GM20431 (cell line): ENCODE results near the gene JUNB.
"Not testable (repeated sequence)": the region's sequence is repeated elsewhere in the genome, so short reads cannot be mapped to it uniquely, and the experiment has no call there.

Source experiments
- in situ Hi-C: fragments of 300-500 bp; cut with MseI, MboI; formaldehyde crosslinking; loops from one replicate; pipeline ENCODE4 v1.15.0; 2020; ENCODE audit warnings: low sequenced_read_pairs; ENCODE audit not compliant: unreplicated experiment

The JUNB gene

DNA sequence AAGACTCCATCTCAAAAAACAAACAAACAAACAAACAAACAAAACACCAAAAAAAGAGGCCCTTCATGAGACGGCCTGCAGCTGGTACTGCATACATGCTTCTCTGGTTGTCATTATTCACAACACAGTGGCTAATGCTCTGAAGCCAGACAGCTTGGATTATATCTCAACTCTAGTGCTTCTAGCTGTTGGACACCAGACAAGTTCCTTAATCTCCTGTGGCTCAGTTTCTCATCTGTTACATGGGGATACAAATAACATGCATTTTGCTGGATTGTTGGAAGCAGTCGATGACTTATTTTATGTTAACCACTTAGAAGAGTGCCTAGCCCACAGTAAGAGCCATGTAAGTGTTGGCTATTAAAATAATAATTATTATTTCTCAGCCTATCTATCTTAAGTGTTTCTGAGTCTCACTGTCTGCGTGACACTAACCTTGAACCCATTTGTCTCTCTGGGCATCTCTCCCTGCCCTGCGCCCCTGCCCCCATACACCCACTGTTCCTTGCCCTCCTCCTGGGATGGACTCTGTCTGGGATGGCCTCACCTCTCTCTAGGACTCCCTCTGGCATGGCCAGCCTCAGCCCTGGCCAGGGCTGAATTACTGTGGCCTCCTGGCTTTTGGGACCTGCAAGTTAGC lies 3.1 kb upstream of the JUNB start:
- in situ Hi-C loops = no loop called here

- in situ Hi-C loops = no loop called here
These were observed 2.6 kb upstream of the JUNB start for GRCh38 chr19:12788682-12789097.

- in situ Hi-C loops = no loop called here
These were observed 2.0 kb upstream of the JUNB start for GRCh38 chr19:12789098-12789903.

GRCh38 chr19:12789904-12790619 lies 1.2 kb upstream of the JUNB start:
- in situ Hi-C loops = no loop called here

DNA sequence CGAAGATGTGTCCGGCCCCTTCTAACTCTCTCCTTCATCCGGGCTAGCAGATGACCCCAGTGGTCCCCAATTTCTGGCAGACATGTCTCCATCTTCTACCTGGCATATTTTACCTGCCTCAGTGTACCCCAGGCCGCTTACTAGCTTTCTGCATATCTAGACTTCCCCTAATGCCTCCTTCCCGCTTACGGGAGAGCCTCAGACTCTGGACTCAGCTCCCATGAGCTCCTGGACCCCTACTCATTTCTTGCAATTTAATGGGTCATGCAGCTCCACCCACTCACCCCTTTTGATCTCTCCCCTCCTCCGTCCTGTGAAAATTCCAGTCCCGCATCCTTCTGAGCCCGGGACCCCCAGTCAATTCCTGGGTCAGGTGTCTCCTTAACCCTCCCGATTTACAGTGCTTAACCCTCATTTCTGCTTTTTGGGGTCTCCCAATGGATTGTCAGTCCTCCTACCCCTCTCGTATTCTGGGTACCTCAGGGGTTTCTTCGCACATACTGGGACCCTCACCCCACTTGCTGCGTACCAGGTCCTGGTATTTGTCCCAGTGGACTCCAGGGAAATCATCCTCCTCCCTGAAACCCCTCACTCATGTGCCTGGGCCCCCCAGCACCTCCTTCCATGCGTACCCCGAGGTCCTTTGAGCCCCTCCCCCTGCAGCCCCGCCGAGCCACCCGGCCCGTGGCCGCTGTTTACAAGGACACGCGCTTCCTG lies 500 bp upstream of the JUNB start:
- in situ Hi-C loops = no loop called here

- in situ Hi-C loops = no loop called here
These were observed 966 bp downstream of the JUNB start for GRCh38 chr19:12792051-12792852.

DNA sequence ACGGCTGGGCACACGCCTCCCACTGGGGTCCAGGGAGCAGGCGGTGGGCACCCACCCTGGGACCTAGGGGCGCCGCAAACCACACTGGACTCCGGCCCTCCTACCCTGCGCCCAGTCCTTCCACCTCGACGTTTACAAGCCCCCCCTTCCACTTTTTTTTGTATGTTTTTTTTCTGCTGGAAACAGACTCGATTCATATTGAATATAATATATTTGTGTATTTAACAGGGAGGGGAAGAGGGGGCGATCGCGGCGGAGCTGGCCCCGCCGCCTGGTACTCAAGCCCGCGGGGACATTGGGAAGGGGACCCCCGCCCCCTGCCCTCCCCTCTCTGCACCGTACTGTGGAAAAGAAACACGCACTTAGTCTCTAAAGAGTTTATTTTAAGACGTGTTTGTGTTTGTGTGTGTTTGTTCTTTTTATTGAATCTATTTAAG lies 1.6 kb downstream of the JUNB start:
- in situ Hi-C loops = no loop called here

- in situ Hi-C loops = no loop called here
These were observed 2.3 kb downstream of the JUNB start for GRCh38 chr19:12793290-12794195.

DNA sequence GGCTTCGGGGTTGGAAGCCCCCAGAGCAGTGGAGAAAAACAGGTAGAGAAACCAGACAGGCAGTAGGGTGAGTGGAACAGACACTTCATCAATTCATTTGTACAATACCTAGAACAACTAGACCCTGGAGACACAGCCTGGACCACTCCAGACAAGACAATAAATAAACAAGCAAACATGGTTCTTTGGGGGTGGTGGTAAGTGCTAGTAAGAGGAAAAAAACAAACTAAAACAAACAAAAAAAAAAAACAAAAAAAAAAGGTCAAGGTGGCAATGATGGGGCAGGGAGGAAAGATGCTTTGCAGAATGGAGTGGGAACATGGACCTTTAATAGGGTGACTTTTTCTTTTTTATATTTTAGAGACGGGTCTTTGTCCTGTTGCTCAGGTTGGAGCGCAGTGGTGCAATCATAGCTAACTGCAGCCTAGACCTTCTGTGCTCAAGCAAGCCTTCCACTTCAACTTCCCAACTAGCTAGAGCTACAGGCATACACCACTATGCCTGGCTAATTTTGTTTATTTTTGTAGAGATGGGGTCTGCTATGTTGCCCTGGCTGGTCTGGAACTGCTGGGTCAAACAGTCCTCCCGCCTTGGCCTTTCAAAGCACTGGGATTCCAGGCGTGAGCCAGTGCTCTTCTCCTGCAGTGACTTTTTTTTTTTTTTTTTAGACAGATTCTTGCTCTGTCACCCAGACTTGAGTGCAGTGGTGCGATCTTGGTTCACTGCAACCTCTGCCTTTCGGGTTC lies 3.1 kb downstream of the JUNB start:
- in situ Hi-C loops = no loop called here

DNA sequence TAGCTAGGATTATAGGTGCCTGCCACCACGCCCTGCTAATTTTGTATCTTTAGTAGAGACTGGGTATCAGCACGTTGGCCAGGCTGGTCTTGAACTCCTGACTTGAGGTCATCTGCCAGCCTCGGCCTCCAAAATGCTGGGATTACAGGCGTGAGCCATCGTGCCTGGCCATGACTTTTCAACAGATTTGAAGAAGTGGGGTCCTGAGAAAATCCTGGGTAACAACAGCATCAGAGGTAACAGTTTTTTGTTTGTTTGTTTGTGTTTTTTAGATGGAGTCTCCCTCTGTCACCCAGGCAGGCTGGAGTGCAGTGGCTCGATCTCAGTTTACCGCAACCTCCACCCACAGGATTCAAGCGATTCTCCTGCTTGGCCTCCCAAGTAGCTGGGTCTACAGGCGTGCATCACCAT lies 3.7 kb downstream of the JUNB start:
- in situ Hi-C loops = no loop called here

- in situ Hi-C loops = no loop called here
These were observed 5.1 kb downstream of the JUNB start for GRCh38 chr19:12796146-12797071.

DNA sequence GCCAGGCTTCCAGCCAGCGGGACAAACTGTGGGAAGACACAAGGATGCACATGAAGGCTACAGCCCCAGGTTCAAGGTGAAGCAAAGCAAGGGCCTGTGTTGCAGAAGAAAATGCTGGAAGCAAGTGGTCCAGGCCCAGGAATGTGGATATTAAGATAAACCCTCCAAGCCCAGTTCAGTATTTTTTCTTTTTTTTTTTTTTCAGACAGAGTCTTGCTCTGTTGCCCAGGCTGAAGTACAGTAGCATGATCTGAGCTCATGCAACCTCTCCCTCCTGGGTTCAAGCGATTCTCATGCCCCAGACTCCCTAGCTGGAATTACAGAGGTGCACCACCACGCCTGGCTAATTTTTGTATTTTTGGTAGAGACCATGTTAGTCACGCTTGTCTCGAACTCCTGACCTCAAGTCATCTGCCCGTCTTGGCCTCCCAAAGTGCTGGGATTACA lies 5.9 kb downstream of the JUNB start:
- in situ Hi-C loops = no loop called here

GRCh38 chr19:12797607-12798006 lies 6.3 kb downstream of the JUNB start:
- in situ Hi-C loops = not testable (repeated sequence)

DNA sequence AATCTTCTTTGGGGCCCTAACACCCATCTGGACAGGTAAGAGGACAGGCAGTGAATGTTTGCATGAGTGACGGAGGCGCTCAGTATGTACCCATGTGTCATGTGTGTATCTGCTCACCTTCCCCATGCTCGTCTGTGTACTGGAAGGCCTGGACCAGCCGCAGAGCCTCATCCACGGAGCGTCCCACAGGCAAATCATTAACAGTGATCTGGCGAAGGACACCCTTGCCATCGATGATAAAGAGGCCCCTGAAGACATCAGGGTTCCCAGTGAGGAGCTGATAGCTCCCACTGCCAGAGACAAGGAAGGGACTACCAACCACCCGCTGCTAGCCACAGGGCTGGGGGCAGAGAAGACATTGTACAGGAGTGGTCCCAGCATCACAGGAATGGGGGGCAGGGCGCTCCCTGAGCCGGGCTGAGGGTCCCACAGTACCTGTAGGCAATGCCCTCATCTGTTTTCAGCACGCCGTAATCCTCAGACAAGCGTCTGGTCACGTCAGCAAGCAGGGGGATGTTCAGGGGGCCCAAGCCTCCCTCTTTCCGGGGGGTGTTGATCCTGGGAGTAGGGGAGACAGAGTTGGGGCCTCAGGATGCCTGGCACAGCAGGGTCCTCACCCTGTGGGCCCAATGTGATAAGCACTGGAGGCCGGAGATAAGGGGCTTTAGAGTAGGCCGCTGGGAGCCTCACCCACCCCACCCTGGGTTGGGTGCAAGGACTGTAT lies 8.6 kb downstream of the JUNB start:
- in situ Hi-C loops = no loop called here

DNA sequence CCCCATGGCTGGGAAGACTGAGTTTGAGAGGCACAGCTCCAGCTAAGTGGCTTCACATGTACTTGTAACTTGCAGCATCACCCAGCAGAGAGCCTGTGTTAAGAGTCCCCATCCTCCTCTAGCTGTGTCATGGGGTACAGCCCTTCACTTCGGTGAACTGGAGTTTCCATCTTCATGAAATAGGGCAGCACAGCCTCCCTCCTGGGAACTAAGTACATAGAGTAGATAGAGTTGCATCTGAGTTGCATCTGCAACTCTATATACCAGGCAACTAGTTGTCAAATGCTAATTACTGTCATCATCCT lies 9.1 kb downstream of the JUNB start:
- in situ Hi-C loops = no loop called here

DNA sequence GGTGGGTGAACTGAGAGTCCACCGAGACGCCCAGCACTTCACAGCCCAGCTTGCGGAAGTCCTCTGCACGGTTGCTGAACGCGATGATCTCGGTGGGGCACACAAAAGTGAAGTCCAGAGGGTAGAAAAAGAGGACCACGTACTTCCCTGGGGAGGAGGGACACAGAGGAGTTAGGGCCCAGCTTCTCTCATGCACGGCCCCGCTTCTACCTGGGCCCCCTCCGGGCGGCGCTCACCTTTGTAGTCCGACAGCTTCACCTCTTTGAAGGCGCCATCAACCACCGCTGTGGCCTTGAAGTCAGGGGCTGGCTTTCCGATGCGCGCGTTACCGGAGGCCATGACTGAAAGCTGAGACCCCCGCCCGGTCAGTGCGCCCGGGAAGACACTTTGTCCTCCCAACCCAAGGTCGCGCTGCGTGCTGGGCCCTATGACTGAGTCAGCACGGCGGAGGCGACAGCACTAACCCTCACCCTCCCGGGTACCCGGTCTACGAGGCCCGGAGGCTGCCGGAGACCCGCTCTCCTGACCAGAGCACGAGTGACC lies 9.7 kb downstream of the JUNB start:
- in situ Hi-C loops = no loop called here
